DND-41 (cell line): ENCODE results near the gene TOM1.

Source experiments
- ATAC-seq: fragments of 200-7000 bp; cut with Tn5 transposase; 3 replicates; pipeline ENCODE4 v1.9.1; 2021; ENCODE audit warnings: low read depth; ENCODE audit not compliant: insufficient read depth
- DNase-seq: peaks from one replicate; pipeline ENCODE4 v3.0.0-alpha.2; 2020
- H2AFZ ChIP-seq: 2 replicates; pipeline ENCODE4 v1.6.0; 2012; ENCODE audit warnings: low read depth, low read length
- H3K27ac ChIP-seq: 2 replicates; pipeline ENCODE4 v1.5.1; 2012; ENCODE audit warnings: low read length, inconsistent platforms
- H3K27me3 ChIP-seq: fragments of 200-600 bp; sonication (generic); 2 replicates; pipeline ENCODE4 v1.6.0; 2012; ENCODE audit warnings: low read length, mild to moderate bottlenecking, inconsistent platforms; ENCODE audit not compliant: insufficient read depth, poor library complexity
- H3K36me3 ChIP-seq: 2 replicates; pipeline ENCODE4 v1.5.1; 2012; ENCODE audit warnings: low read length, inconsistent platforms; ENCODE audit not compliant: insufficient read depth
- H3K4me1 ChIP-seq: 2 replicates; pipeline ENCODE4 v1.5.1; 2012; ENCODE audit warnings: mild to moderate bottlenecking, low read length; ENCODE audit not compliant: insufficient read depth
- H3K4me2 ChIP-seq: 2 replicates; pipeline ENCODE4 v1.6.0; 2012; ENCODE audit warnings: mild to moderate bottlenecking, moderate library complexity, low read length, inconsistent platforms; ENCODE audit not compliant: insufficient read depth
- H3K4me3 ChIP-seq, 2 experiments: fragments of 200-600 bp in 1 of 2; shearing (Covaris generic) in 1 of 2; 2 replicates each; pipeline ENCODE4 v1.5.1; 2012 to 2016; ENCODE audit warnings: inconsistent platforms in 2 of 2, low read length in 2 of 2, mild to moderate bottlenecking in 2 of 2, low read depth in 1 of 2, moderate library complexity in 1 of 2
- H3K79me2 ChIP-seq: 2 replicates; pipeline ENCODE4 v1.6.0; 2012; ENCODE audit warnings: low read length, inconsistent platforms; ENCODE audit not compliant: insufficient read depth
- H3K9ac ChIP-seq: 2 replicates; pipeline ENCODE4 v1.6.0; 2012; ENCODE audit warnings: low read depth, mild to moderate bottlenecking, inconsistent platforms, low read length, moderate library complexity
- H3K9me3 ChIP-seq: 2 replicates; pipeline ENCODE4 v1.5.1; 2012; ENCODE audit warnings: low read length, moderate library complexity, mild to moderate bottlenecking, inconsistent platforms; ENCODE audit not compliant: insufficient read depth, severe bottlenecking
- H4K20me1 ChIP-seq: 2 replicates; pipeline ENCODE4 v1.6.0; 2012; ENCODE audit warnings: low read length; ENCODE audit not compliant: insufficient read depth
- EZH2 ChIP-seq: IDR thresholded peaks from 3 replicates; pipeline ENCODE4 v1.6.1; 2012; ENCODE audit warnings: borderline replicate concordance, low read depth, mild to moderate bottlenecking, moderate library complexity, low read length, inconsistent platforms; ENCODE audit not compliant: severe bottlenecking
- TF ChIP-seq, protein P1 (sequence below): IDR thresholded peaks from 2 replicates; pipeline ENCODE4 v1.5.1; 2012; ENCODE audit warnings: borderline replicate concordance, low read length, moderate library complexity, mild to moderate bottlenecking; ENCODE audit not compliant: poor library complexity, severe bottlenecking; ENCODE audit errors: extremely low read depth

The TOM1 gene

DNA sequence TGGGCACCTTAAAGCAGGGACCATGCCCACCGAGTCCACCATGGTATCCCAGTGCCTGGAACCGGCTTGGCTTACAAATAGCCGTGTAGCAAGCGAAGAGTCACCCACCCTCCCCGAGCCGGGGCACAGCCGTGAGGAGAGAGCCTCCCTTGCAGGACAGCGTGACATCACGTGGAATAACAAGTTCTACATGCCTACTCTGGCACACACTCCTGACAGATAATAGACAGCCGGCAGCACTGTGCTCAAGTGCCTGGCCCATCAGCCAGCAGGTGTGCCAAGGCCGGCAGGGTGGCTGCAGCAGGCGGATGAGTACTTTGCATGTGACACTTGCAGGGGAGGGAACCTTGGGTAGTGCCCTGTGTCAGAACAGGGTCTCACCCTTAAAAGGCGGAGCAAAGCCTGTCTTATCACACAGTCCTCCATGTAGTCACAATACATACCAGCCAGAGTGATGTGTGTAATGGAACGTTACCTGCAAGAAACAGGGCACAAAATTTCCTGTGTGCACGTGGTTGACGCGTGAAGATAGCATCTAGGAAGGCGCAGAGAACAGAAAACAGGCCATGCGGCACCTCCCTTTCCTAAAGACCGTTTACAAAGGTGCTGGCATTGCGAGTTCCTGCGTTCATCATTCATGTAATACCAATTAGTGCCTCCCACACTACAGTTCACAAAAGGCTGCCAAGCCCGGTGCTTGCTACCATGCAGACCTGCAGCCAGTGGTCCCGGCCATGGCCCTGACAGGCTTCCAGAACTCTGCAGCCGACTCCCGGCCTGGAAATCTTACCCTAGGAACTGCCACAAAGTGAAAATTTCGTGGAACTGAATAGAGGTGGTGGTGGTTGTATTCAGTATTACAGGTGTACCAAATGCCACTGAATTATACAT lies 16.4 kb downstream of the TOM1 start:
- Histone ChIP-seq H3K79me2 (no peaks in the 10 kb centered on the region; the same call in 1 of the 2 replicates), H4K20me1 (peaks cover 20% of the 10 kb centered on the region), H2AFZ (no peak overlapping the region), H3K27me3 (no peaks in the 10 kb centered on the region), H3K27ac (no peak overlapping the region), H3K4me3 (no peak overlapping the region), H3K36me3 (peaks cover 10% of the 10 kb centered on the region; the same call in 1 of the 2 replicates), H3K4me1 (no peaks in the 10 kb centered on the region), H3K9ac (no peak overlapping the region), H3K9me3 (no peaks in the 10 kb centered on the region), H3K4me2 (no peak overlapping the region)
- ATAC-seq (no peak), DNase-seq (no peak)
- no peak for TF ChIP-seq EZH2
- TF ChIP-seq, protein P1, sequence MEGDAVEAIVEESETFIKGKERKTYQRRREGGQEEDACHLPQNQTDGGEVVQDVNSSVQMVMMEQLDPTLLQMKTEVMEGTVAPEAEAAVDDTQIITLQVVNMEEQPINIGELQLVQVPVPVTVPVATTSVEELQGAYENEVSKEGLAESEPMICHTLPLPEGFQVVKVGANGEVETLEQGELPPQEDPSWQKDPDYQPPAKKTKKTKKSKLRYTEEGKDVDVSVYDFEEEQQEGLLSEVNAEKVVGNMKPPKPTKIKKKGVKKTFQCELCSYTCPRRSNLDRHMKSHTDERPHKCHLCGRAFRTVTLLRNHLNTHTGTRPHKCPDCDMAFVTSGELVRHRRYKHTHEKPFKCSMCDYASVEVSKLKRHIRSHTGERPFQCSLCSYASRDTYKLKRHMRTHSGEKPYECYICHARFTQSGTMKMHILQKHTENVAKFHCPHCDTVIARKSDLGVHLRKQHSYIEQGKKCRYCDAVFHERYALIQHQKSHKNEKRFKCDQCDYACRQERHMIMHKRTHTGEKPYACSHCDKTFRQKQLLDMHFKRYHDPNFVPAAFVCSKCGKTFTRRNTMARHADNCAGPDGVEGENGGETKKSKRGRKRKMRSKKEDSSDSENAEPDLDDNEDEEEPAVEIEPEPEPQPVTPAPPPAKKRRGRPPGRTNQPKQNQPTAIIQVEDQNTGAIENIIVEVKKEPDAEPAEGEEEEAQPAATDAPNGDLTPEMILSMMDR = no peak

DNA sequence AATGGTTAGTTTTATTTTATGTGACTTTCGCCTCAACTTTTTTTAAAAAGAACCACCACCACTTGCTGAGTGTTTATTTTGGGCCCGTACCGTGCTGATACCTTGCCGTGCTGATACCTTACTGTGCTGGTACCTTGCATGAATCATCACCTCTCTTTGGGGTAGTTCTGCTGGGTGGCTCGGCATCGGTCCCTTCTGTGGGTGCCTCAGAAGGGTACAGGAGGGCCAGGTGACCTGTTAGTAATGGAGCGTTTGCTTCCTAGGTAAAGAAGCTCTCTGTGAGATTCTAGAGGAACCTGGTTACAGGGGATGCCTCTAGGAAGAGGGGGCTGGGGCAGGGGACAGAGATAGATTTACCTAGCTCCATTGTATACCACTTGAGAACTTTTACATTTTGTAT lies 17.1 kb downstream of the TOM1 start:
- H3K27ac ChIP-seq = no peak overlapping the region
- DNase-seq (no peak), ATAC-seq (no peak)
- H4K20me1 ChIP-seq = peaks cover 20% of the 10 kb centered on the region
- H3K27me3 ChIP-seq = no peaks in the 10 kb centered on the region
- no peaks in the 10 kb centered on the region; the same call in 1 of the 2 replicates for H3K79me2 ChIP-seq
- H3K4me2 ChIP-seq = no peak overlapping the region
- H3K4me1 ChIP-seq = no peaks in the 10 kb centered on the region
- no peak for TF ChIP-seq EZH2
- TF ChIP-seq, protein P1 = no peak
- H3K4me3 ChIP-seq = no peak overlapping the region
- no peak overlapping the region for H3K9ac ChIP-seq
- no peak overlapping the region for H2AFZ ChIP-seq
- no peaks in the 10 kb centered on the region for H3K9me3 ChIP-seq
- H3K36me3 ChIP-seq = peaks cover 10% of the 10 kb centered on the region; the same call in 1 of the 2 replicates

DNA sequence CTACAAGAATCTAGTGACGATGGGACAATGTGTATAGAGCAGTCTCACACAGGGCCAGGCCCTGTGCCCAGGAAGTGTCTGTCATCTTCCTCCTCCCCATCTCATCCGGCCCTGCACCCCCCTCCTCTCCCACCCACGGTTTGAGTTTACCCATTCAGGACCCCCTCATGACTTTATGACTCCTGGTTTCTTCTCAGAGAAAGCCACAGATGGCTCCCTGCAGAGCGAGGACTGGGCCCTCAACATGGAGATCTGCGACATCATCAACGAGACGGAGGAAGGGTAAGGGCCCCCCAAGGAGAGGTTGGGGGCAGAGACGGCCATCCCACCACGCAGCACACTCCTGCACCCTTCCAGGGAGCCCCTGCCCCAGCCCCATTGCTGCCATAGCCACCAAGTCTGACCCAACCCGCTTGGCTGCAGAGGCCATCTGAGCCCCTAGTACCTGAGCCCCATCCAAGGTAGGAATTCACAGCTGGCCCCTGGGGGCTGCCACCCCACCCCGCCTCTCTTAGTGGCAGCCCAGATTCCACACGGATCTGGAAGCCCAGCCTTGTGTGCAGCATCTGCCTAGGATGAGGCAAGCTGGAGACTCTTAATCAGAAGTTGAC lies 18.1 kb downstream of the TOM1 start:
- no peaks in the 10 kb centered on the region for H3K79me2 ChIP-seq
- H3K4me2 ChIP-seq = no peak overlapping the region
- no peak overlapping the region for H2AFZ ChIP-seq
- H3K9me3 ChIP-seq = no peaks in the 10 kb centered on the region
- ATAC-seq (no peak), DNase-seq (no peak)
- no peaks in the 10 kb centered on the region for H3K4me1 ChIP-seq
- no peak overlapping the region for H3K9ac ChIP-seq
- H4K20me1 ChIP-seq = peaks cover 15% of the 10 kb centered on the region
- H3K36me3 ChIP-seq = peaks cover 19% of the 10 kb centered on the region
- H3K4me3 ChIP-seq = no peak overlapping the region
- H3K27me3 ChIP-seq = no peaks in the 10 kb centered on the region
- no peak overlapping the region for H3K27ac ChIP-seq
- no peak for TF ChIP-seq EZH2
- TF ChIP-seq, protein P1 = no peak
